HCT116 (cell line): Measurements from ENCODE around the gene ZNF423. TPM values are rescaled to one million over a fixed set of nuclear protein-coding genes. Genes with fewer than 3 reads are reported as not detected.
A peak's percentile ranks its signal among the peaks of the same experiment; 100 is the strongest.

Source experiments
- ATAC-seq: fragments of 200-7000 bp; cut with Tn5 transposase; 2 replicates; pipeline ENCODE4 v1.9.1; 2020; ENCODE audit warnings: mild to moderate bottlenecking, moderate library complexity
- BruUV-seq: library from RNA; stranded (reverse); fragments of 400-500 nt; replicated peaks from 2 replicates; lab custom pipeline; 2021; lab: Mats Ljungman, UMichigan
- CTCF ChIA-PET: fragments of 300-600 bp; sonication (Branson Sonifier 250); formaldehyde crosslinking; loops from one replicate; lab custom pipeline; 2021; ENCODE audit warnings: antibody characterized with exemption; lab: Charles Lee
- POLR2A ChIA-PET: fragments of 300-600, 350-600 bp; sonication (Branson Sonifier 250); formaldehyde crosslinking; loops from one replicate; lab custom pipeline; 2021; ENCODE audit warnings: antibody characterized with exemption; lab: Charles Lee
- RAD21 ChIA-PET, 2 experiments: fragments of 300-600 bp; sonication (Branson Sonifier 250); formaldehyde crosslinking; loops; one replicate each; lab custom pipeline; 2023; ENCODE audit warnings: low total read pairs in 2 of 2; ENCODE audit not compliant: uncharacterized antibody in 2 of 2, unreplicated experiment in 2 of 2, low non-redundant PET in 1 of 2; lab: Charles Lee
- DNase-seq: peaks from one replicate; pipeline ENCODE4 v3.0.0-alpha.2; 2010; ENCODE audit warnings: low read depth, low spot score
- H2AFZ ChIP-seq: fragments of 200-600 bp; shearing (Covaris generic), sonication (generic); 2 replicates; pipeline ENCODE4 v1.6.1; 2017; ENCODE audit warnings: low read depth, mixed run types, mixed read lengths, antibody characterized with exemption, low read length; ENCODE audit not compliant: poor library complexity, severe bottlenecking
- H3K27ac ChIP-seq: 2 replicates; pipeline ENCODE4 v1.5.1; 2012; ENCODE audit warnings: low read depth, low read length
- H3K27me3 ChIP-seq: fragments of 200-600 bp; sonication (generic); 2 replicates; pipeline ENCODE4 v1.6.1; 2016; ENCODE audit warnings: mixed run types, low read length, mixed read lengths; ENCODE audit not compliant: insufficient read depth
- H3K36me3 ChIP-seq, 2 experiments: fragments of 200-500 bp in 1 of 2; fragments of 200-600 bp in 1 of 2; sonication (Bioruptor generic) in 1 of 2; sonication (generic) in 1 of 2; 2 replicates each; pipeline versions ENCODE4 v1.5.1 to v1.6.1; 2014 to 2016; ENCODE audit warnings: low read length in 2 of 2, inconsistent platforms in 1 of 2, mixed read lengths in 1 of 2, mixed run types in 1 of 2; ENCODE audit not compliant: insufficient read depth in 2 of 2, control insufficient read depth in 1 of 2
- H3K4me1 ChIP-seq, 2 experiments: fragments of 200-600 bp in 1 of 2; sonication (generic) in 1 of 2; 2 replicates each; pipeline versions ENCODE4 v1.5.1 to v1.6.1; 2012 to 2017; ENCODE audit warnings: low read length in 2 of 2, inconsistent platforms in 1 of 2, mild to moderate bottlenecking in 1 of 2, mixed read lengths in 1 of 2, mixed run types in 1 of 2, moderate library complexity in 1 of 2; ENCODE audit not compliant: insufficient read depth in 2 of 2, control insufficient read depth in 1 of 2
- H3K4me2 ChIP-seq: fragments of 200-600 bp; sonication (generic); 2 replicates; pipeline ENCODE4 v1.6.1; 2017; ENCODE audit warnings: mixed run types, low read length, mixed read lengths
- H3K4me3 ChIP-seq, 2 experiments: fragments of 200-600 bp in 1 of 2; sonication (generic) in 1 of 2; replicated peaks in 1 of 2; 2 replicates each; pipeline ENCODE4 v1.5.1; 2011 to 2016; ENCODE audit warnings: low read length in 2 of 2, control low read depth in 1 of 2, low read depth in 1 of 2, mild to moderate bottlenecking in 1 of 2, mixed read lengths in 1 of 2, mixed run types in 1 of 2
- H3K79me2 ChIP-seq: fragments of 200-600 bp; sonication (generic); 2 replicates; pipeline ENCODE4 v1.6.1; 2017; ENCODE audit warnings: mild to moderate bottlenecking, mixed run types, low read length, moderate library complexity, mixed read lengths; ENCODE audit not compliant: insufficient read depth
- H3K9ac ChIP-seq: fragments of 200-600 bp; sonication (generic); 2 replicates; pipeline ENCODE4 v1.6.1; 2016; ENCODE audit warnings: low read length, mixed read lengths
- H3K9me2 ChIP-seq: fragments of 200-600 bp; sonication (generic), shearing (Covaris generic); 2 replicates; pipeline ENCODE4 v1.6.1; 2017; ENCODE audit warnings: mixed run types, mild to moderate bottlenecking, moderate library complexity; ENCODE audit not compliant: insufficient read depth
- H3K9me3 ChIP-seq, 2 experiments: fragments of 200-500 bp in 1 of 2; fragments of 200-600 bp in 1 of 2; sonication (Bioruptor generic) in 1 of 2; sonication (generic) in 1 of 2; 2 replicates each; pipeline ENCODE4 v1.6.1; 2014 to 2017; ENCODE audit warnings: low read length in 2 of 2, mixed read lengths in 2 of 2, inconsistent platforms in 1 of 2, low read depth in 1 of 2, mild to moderate bottlenecking in 1 of 2, mixed run types in 1 of 2, moderate library complexity in 1 of 2; ENCODE audit not compliant: control insufficient read depth in 1 of 2, insufficient read depth in 1 of 2
- H4K20me1 ChIP-seq: fragments of 200-600 bp; sonication (generic), shearing (Covaris generic); 2 replicates; pipeline ENCODE4 v1.6.1; 2017; ENCODE audit warnings: mixed run types, mild to moderate bottlenecking, moderate library complexity; ENCODE audit not compliant: insufficient read depth
- EGR1 ChIP-seq: IDR thresholded peaks from 2 replicates; pipeline ENCODE4 v1.6.1; 2012; ENCODE audit warnings: low read depth
- TCF7L2 ChIP-seq: IDR thresholded peaks from 2 replicates; pipeline ENCODE4 v1.7.0; 2011; ENCODE audit warnings: borderline replicate concordance, inconsistent platforms; ENCODE audit not compliant: insufficient read depth, insufficient read length; ENCODE audit errors: extremely low read depth
- YY1 ChIP-seq: IDR thresholded peaks from 2 replicates; pipeline ENCODE4 v1.6.1; 2011; ENCODE audit warnings: low read length, low read depth, moderate library complexity, mild to moderate bottlenecking; ENCODE audit not compliant: insufficient replicate concordance; ENCODE audit errors: extremely low read depth
- ZFX ChIP-seq: fragments of 450-650 bp; IDR thresholded peaks from 2 replicates; pipeline ENCODE4 v1.6.1; 2017
- intact Hi-C: fragments of 100-400 bp; cut with micrococcal nuclease; formaldehyde crosslinking; loops from 2 replicates; pipeline ENCODE4 v1.10.0; 2022
- total RNA-seq: library from RNA; stranded (reverse); gene quantifications from one replicate; pipeline ENCODE4 v1.2.1, GENCODE V29; 2021; ENCODE audit not compliant: unreplicated experiment

ZNF423 gene
- total RNA-seq, 1 experiment from 2014 or later: 0.22 TPM

DNA sequence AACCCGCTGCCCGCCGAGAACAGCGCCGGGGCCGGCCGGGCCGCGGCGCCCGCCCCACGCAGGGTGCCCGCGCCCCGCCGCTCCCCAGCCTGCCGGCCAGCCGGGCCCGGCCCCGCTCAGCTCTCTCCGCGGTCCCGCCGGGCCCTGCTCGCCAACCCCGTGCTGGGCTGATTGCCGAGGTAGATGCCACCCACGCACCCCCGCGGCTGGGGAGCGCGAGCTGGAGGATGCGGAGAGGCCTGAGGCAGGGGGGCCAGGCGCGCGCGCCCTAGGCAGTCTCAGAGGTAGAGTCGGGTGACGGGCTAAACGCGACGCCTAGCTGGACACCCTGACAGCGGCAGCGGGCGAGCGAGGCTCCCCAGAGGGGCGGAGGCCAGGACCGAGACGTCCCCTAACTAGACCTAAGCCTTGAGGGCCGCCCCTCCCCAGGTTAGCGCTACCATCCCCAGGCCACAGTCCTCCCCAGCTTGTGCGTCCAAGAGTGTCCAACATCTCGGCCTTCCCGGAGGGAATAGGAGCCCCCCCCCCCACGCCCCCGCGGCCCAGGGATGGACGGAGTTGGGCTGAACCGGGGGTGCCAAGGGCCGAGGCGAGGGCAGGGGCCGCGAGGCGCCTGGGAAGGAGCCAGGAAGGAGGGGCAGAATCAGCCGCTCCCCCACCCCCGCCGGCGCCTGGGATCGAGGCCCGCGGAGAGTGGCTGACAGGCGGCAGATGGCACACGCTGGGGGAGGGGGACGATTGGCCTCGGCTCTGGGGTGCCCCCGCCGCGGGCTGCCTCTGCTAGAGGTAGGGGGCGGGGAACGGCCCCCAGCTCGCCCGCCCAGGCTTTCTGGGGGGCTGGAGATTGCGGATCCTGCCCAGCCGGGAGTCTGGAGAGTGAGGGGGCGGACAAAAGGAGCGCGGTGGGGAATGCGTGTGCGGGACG, 2.5 kb upstream of the ZNF423 start:
- RAD21 ChIA-PET: interaction anchor here in 1 of 2 experiments (1.0 kb wide), 1 partner anchor 63 kb away, joined by 5 read pairs; no protein-coding TSS in a partner anchor
- no peaks in the 10 kb centered on the region for H3K36me3 ChIP-seq
- H3K79me2 ChIP-seq: no peaks in the 10 kb centered on the region
- BruUV-seq: no TSS peak
- peaks cover 8 to 26% of the 10 kb centered on the region in 2 experiments; a peak in 3 of 4 replicates for H3K4me1 ChIP-seq
- no peaks in the 10 kb centered on the region for H4K20me1 ChIP-seq
- H2AFZ ChIP-seq: peak overlapping the region; percentile 61
- H3K4me3 ChIP-seq: peak overlapping the region; percentile 48 to 63
- no peak overlapping the region; the same call in 1 of the 2 replicates for H3K27ac ChIP-seq
- peaks cover 13% of the 10 kb centered on the region; the same call in 1 of the 2 replicates for H3K27me3 ChIP-seq
- TF ChIP-seq YY1: no peak
- peak; percentile 65; the same call in 1 of the 2 replicates for TF ChIP-seq EGR1
- peak; percentile 29; the same call in 1 of the 2 replicates for TF ChIP-seq ZFX
- TF ChIP-seq TCF7L2: no peak
- TF ChIP-seq, all 23 proteins: peak for 2
- ATAC-seq (peak; percentile 27), DNase-seq (no peak)
- no peak overlapping the region for H3K9ac ChIP-seq
- intact Hi-C loops: loop anchor here (5.0 to 10.0 kb wide), 2 partner anchors 64 to 244 kb away; no protein-coding TSS in a partner anchor
- peak overlapping the region; percentile 94 for H3K4me2 ChIP-seq
- ChIA-PET CTCF (interaction anchor here (0.6 to 3.0 kb wide), 17 partner anchors 8 to 948 kb away, joined by 3 to 24 read pairs (median 4); partner anchors contain the start of gene CNEP1R1), POLR2A (interaction anchor here (1.1 kb wide), 1 partner anchor 19 kb away, joined by 3 read pairs; no protein-coding TSS in a partner anchor)
- no peaks in the 10 kb centered on the region for H3K9me3 ChIP-seq
- H3K9me2 ChIP-seq: no peaks in the 10 kb centered on the region
